NCI-H146 treated with DMSO at 0.1 percent for 48 hours (cell line): ENCODE results near the gene SLAMF8.

Experiments
- DNase-seq: peaks from one replicate; lab custom pipeline; 2025; ENCODE audit not compliant: unreplicated experiment; lab: John Stamatoyannopoulos, UW

The SLAMF8 gene

DNA sequence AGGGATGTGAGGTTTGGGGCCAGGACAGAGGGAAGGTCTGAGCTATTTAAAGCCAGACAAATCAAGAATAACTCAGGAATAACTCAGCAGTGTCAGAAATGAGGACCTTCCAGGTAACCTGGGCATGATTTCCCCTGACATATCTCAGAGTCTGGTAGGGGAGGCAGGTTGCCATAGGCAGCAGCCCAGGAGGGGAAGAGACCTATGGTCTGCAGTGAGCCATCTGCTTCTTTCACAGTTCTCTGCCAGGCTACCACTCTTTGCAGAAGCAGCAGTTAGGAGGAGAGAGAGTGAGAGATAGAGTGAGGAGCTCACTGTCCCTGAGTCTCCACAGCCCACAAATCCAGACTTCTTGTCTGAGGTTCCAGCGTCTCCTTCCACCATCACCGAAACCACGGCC, 42.1 kb downstream of the SLAMF8 start:
- DNase-seq: no peak

DNA sequence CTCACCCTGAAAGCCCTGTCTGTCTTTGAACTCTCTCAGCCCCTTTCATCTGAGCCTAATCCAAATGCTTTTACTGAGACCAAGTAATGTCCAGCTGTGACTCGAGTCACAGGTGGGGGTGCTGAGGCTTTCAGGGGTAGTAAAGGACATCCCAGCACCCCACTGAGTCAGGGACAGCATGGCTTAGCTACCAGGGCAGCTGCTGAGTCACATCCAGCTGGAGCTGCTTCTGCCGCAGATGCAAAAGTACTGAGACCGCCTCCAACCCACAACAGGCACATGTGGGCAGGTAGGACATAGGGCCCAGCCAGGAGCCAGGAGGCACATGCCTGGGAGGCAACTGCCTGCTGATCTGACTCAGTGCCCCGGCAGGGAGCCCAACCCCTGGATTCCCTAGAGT, 42.5 kb downstream of the SLAMF8 start:
- no peak for DNase-seq

DNA sequence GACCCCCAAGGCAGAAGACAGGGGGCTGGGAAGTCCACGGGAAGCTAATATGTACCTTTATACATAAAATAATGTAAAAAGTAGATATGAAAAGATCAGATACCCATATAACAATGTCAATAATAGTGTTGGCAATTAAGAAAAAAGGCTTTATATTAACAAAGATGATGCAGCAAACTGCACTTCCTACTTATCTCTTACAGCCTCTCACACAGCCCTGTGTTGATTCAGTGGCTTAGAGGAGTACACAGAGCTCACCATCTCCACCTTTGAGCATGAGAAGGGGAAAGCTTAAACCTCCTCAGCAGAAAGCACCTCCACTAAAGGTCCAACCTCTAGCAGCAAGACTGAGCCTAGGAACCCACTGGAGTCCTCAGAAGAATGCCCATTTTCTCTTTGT, 42.9 kb downstream of the SLAMF8 start:
- DNase-seq: no peak

GRCh38 chr1:159870704-159871103, 44.0 kb downstream of the SLAMF8 start:
- DNase-seq: no peak

- no peak for DNase-seq
Measured at GRCh38 chr1:159872891-159873290, 46.2 kb downstream of the SLAMF8 start.

DNA sequence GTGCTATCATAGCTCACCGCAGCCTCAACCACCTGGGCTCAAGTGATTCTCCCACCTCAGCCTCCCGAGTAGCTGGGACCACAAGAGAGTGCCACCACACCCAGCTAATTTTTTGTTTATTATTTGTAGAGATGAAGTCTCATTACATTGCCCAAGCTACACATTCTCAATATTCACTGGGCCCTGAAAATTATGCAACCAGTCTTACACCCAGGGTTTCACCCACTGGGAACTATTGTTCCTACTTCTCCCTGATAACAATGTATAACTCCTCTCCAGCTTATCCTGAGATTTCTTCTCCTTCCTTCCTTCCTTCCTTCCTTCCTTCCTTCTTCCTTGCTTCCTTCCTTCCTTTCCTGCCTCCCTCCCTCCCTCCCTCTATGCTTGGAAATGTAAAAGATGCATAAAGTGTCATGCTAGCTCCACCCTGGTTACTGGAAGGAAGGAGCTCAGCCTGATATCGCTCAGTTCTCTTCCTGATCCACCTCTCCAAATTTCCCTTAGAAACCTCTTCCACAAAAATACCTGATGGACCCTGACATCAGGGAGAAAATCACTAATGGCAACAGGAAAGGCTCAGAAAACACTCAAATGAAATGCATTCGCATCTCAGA, 47.0 kb downstream of the SLAMF8 start:
- no peak for DNase-seq

DNA sequence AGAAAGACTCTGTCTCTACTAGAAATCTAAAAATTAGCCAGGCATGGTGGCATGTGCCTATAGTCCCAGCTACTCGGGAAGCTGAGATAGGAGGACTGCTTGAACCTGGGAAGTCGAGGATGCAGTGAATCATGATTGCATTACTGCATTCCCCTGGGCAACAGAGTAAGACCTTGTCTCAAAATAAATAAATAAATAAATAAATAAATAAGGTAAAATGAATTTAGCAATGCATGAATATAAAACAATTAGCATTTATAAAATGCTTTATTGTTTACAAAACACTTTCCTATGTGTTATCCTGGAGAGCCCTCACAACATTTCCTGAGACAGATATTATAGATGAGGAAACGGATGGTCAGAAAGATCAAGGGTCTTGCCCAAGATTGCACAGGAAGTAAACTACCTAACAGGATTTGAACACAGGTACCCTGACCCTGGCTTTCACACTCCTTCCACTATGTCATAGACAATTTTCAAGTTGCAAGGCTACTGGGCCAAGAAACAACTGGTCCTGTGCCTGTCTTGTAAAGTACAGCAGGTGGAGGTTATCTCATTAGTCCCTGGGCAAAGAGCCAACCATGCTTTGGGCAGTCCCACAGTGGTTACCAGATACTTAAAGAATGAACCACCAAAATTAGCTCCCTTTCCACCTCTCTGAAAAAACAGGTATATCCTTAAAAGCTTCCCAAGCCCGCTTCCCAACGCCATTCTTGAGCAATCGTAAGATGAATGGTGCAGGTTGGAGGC, 51.2 kb downstream of the SLAMF8 start:
- DNase-seq: no peak

DNA sequence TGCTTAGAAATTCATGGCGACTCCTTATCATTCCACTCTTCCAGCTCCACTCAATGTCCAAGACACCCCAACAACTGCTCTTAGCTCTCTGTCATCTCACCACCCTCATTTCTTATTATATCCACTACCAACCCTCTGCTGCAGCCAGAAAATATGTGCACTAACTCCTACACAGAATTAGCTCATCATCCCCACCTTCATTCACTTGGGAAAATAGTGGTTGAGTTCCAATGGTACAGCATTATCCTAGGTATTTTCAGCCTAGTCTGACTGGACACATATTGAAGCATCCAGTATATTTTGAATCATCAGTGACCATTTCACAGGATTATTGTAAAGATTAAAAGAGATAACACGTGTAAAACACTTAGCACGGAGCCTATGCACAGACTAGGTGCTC, 52.5 kb downstream of the SLAMF8 start:
- DNase-seq: no peak

DNA sequence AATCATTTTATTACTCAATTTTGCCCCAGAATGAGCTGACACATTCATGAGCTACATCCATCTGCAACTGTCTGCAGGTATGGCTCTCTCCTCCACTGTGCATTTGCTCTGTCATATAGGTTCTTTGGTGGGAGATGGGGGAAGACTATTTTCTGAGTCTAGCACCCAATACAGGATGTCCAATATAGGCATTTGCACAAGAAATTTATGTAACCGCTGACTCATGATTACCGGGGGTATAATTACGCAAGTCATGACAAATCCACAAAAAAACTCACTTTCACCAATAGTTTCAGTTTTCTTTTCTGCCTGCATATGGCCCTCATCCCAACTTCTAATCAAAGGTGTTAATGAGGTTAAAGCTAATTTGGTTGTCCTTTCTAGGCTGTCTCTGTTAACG, 53.3 kb downstream of the SLAMF8 start:
- no peak for DNase-seq

DNA sequence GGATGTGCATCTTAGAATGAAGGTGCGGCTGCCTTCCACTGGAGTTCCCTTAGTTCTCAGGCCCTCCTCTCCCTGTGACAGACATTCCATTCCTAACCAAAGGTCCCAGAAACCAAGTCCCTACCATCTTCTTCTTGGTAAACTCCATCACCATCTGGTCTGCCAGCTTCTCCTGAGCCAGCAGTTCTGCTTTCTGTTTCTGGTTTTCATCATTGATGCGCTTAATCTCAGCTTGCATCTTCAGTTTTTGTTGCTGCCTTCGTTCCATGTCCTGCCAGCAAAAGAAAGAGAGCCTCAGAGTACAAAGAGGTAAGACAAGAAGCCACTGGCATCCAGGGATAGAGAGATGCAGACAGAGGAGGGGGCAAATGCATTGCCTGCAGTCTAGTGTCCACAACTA, 53.8 kb downstream of the SLAMF8 start:
- no peak for DNase-seq

GRCh38 chr1:159881622-159882526, 55.2 kb downstream of the SLAMF8 start:
- DNase-seq: peak; percentile 81

GRCh38 chr1:159882527-159882862, 55.8 kb downstream of the SLAMF8 start:
- no peak for DNase-seq

GRCh38 chr1:159883134-159883533, 56.5 kb downstream of the SLAMF8 start:
- DNase-seq: no peak

DNA sequence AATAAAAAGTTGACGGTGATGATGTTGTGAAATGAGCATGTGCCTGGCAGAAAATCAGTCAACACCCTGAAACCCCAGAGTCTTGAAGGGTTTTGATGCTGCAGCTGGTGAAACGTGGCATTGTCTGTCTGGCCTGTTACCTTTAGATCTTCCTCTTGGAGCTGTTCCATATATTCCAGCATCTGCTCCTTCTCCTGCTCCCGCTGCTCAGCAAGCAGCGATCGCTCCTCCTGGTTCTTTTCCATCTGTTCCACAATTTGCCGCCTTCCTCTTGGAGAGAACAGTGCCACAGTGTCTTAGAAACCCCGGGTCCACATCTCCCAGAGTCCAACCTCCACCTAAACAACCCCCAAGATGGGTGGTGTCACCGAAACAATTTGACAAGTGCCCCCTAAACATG, 57.6 kb downstream of the SLAMF8 start:
- DNase-seq: no peak
